Endothelial cell of umbilical vein (primary cell): Measurements from ENCODE around the gene PRSS3. TPM values are rescaled to one million over a fixed set of nuclear protein-coding genes. Genes with fewer than 3 reads are reported as not detected.
"Not testable (repeated sequence)": the region's sequence is repeated elsewhere in the genome, so short reads cannot be mapped to it uniquely, and the experiment has no call there.

Experiments used
- BruUV-seq: library from RNA; stranded (reverse); fragments of 400-500 nt; replicated peaks from 2 replicates; lab custom pipeline; 2021; lab: Mats Ljungman, UMichigan
- CTCF ChIA-PET: fragments of 300-600, 350-600 bp; sonication (Branson Sonifier 250); formaldehyde crosslinking; loops from one replicate; lab custom pipeline; 2021; ENCODE audit warnings: antibody characterized with exemption, inconsistent platforms; lab: Charles Lee
- POLR2A ChIA-PET: fragments of 300-600, 350-600 bp; sonication (Branson Sonifier 250); formaldehyde crosslinking; loops from one replicate; lab custom pipeline; 2021; ENCODE audit warnings: antibody characterized with exemption, inconsistent platforms; lab: Charles Lee
- DNase-seq: peaks from one replicate; pipeline ENCODE4 v3.0.0-alpha.2; 2011; ENCODE audit warnings: low read depth, low spot score
- FAIRE-seq: peaks from 2 replicates; lab custom pipeline; 2011; peaks lifted over from hg19 to GRCh38; lab: Jason Lieb, UNC
- H2AFZ ChIP-seq: 2 replicates; pipeline ENCODE4 v1.6.0; 2012; ENCODE audit warnings: low read depth, low read length, control low read depth, inconsistent platforms
- H3K27ac ChIP-seq: 2 replicates; pipeline ENCODE4 v1.5.1; 2011; ENCODE audit warnings: low read depth, mild to moderate bottlenecking, control low read depth, low read length, moderate library complexity; ENCODE audit not compliant: insufficient read depth
- H3K27me3 ChIP-seq, 2 experiments: 2 replicates each; pipeline versions ENCODE4 v1.6.0 to v1.6.1; 2011; ENCODE audit warnings: low read length in 2 of 2, mixed read lengths in 1 of 2; ENCODE audit not compliant: control insufficient read depth in 2 of 2, insufficient read depth in 2 of 2
- H3K36me3 ChIP-seq, 2 experiments: 2 replicates in 1 of 2; 3 replicates in 1 of 2; pipeline ENCODE4 v1.5.1; 2011; ENCODE audit warnings: low read length in 2 of 2, mild to moderate bottlenecking in 1 of 2, moderate library complexity in 1 of 2; ENCODE audit not compliant: control insufficient read depth in 2 of 2, insufficient read depth in 2 of 2; ENCODE audit errors: extremely low read depth in 1 of 2
- H3K4me1 ChIP-seq: 3 replicates; pipeline ENCODE4 v1.5.1; 2011; ENCODE audit warnings: mild to moderate bottlenecking, low read length; ENCODE audit not compliant: control insufficient read depth, insufficient read depth; ENCODE audit errors: extremely low read depth
- H3K4me2 ChIP-seq: 2 replicates; pipeline ENCODE4 v1.6.1; 2011; ENCODE audit warnings: low read length, control low read depth, mixed read lengths; ENCODE audit not compliant: insufficient read depth
- H3K4me3 ChIP-seq, 3 experiments: fragments of 200-600 bp in 1 of 3; sonication (generic), shearing (Covaris generic) in 1 of 3; replicated peaks in 1 of 3; 2 replicates each; pipeline ENCODE4 v1.5.1; 2011 to 2016; ENCODE audit warnings: control low read depth in 3 of 3, low read length in 3 of 3, mild to moderate bottlenecking in 2 of 3, inconsistent platforms in 1 of 3, low read depth in 1 of 3, moderate library complexity in 1 of 3; ENCODE audit not compliant: insufficient read depth in 1 of 3
- H3K79me2 ChIP-seq: 2 replicates; pipeline ENCODE4 v1.6.0; 2012; ENCODE audit warnings: low read length, inconsistent platforms; ENCODE audit not compliant: control insufficient read depth, insufficient read depth
- H3K9ac ChIP-seq: replicated peaks from 2 replicates; pipeline ENCODE3; 2011; ENCODE audit warnings: low read length, control low read depth; ENCODE audit not compliant: insufficient read depth; ENCODE audit errors: extremely low read depth
- H3K9me1 ChIP-seq: replicated peaks from 3 replicates; pipeline ENCODE4 v1.6.0; 2011; ENCODE audit warnings: mild to moderate bottlenecking, low read length; ENCODE audit not compliant: control insufficient read depth, insufficient read depth; ENCODE audit errors: extremely low read depth
- H3K9me3 ChIP-seq: replicated peaks from 2 replicates; pipeline ENCODE4 v1.5.1; 2012; ENCODE audit warnings: low read length, inconsistent platforms; ENCODE audit not compliant: control insufficient read depth, insufficient read depth
- H4K20me1 ChIP-seq: replicated peaks from 2 replicates; pipeline ENCODE3; 2011; ENCODE audit warnings: mild to moderate bottlenecking, low read length; ENCODE audit not compliant: control insufficient read depth, insufficient read depth; ENCODE audit errors: extremely low read depth
- EZH2 ChIP-seq: IDR thresholded peaks from 2 replicates; pipeline ENCODE4 v1.6.1; 2012; ENCODE audit warnings: borderline replicate concordance, low read depth, mild to moderate bottlenecking, moderate library complexity, low read length, inconsistent platforms; ENCODE audit not compliant: severe bottlenecking
- GATA2 ChIP-seq: IDR thresholded peaks from 2 replicates; pipeline ENCODE4 v1.7.0; 2011; ENCODE audit warnings: low read depth, mild to moderate bottlenecking, moderate library complexity, mixed read lengths, low read length; ENCODE audit not compliant: insufficient read length, insufficient read depth
- MAX ChIP-seq: IDR thresholded peaks from 2 replicates; pipeline ENCODE4 v1.6.1; 2011; ENCODE audit not compliant: insufficient read depth, insufficient read length
- MYC ChIP-seq: IDR thresholded peaks from one replicate; pipeline ENCODE4 v1.6.1; 2011; ENCODE audit warnings: mild to moderate bottlenecking, low read depth, low read length
- POLR2AphosphoS5 ChIP-seq: IDR thresholded peaks from 2 replicates; pipeline ENCODE4 v1.6.1; 2012; ENCODE audit warnings: low read depth, mild to moderate bottlenecking, control low read depth, low read length, moderate library complexity; ENCODE audit not compliant: insufficient read depth
- dilution Hi-C: fragments of 300-500 bp; cut with MboI; formaldehyde crosslinking; loops from one replicate; pipeline ENCODE4 v1.15.0; 2019; ENCODE audit warnings: low sequenced_read_pairs; ENCODE audit not compliant: extremely low pct_ligation_motif_present
- intact Hi-C: fragments of 100-400 bp; cut with micrococcal nuclease; formaldehyde crosslinking; loops from one replicate; pipeline ENCODE4 v1.10.0; 2022
- polyA plus RNA-seq, 4 experiments: library from polyadenylated mRNA; depleted of rRNA in 3 of 4; stranded (reverse) in 3 of 4; unstranded in 1 of 4; fragments of >200 nt; gene quantifications; 2 replicates each; pipeline versions ENCODE4 v1.2.1 to v1.2.3, GENCODE V29; 2011 to 2012; ENCODE audit warnings: missing spikeins in 1 of 4
- total RNA-seq: library from RNA; stranded (reverse); gene quantifications from 2 replicates; pipeline ENCODE4 v1.2.3, GENCODE V29; 2021

The PRSS3 gene
- total and polyA plus RNA-seq, 2 donors (not counting 3 experiments of a cell fraction or from before 2014, with no cell fraction given): 3.7 to 4.4 TPM

- BruUV-seq: TSS peak; percentile 1
- Histone ChIP-seq H3K9ac (no peak overlapping the region), H3K27me3 (no peaks in the 10 kb centered on the region), H3K4me3 (no peak overlapping the region), H3K9me1 (no peaks in the 10 kb centered on the region), H4K20me1 (peaks cover 8% of the 10 kb centered on the region), H3K4me2 (no peak overlapping the region), H2AFZ (no peak overlapping the region), H3K36me3 (no peaks in the 10 kb centered on the region), H3K79me2 (peaks cover 97% of the 10 kb centered on the region), H3K4me1 (peaks cover 3% of the 10 kb centered on the region), H3K9me3 (no peaks in the 10 kb centered on the region), H3K27ac (no peak overlapping the region)
- dilution Hi-C loops (no loop called here), intact Hi-C loops (no loop called here)
- TF ChIP-seq MYC (no peak), GATA2 (no peak), POLR2AphosphoS5 (no peak)
- FAIRE-seq (no peak), DNase-seq (no peak)
- POLR2A ChIA-PET: no interaction called here
- CTCF ChIA-PET: interaction anchor here (1.0 to 3.1 kb wide), 7 partner anchors 8 to 219 kb away, joined by 3 to 15 read pairs (median 5); no protein-coding TSS in a partner anchor
These were observed 48.1 kb downstream of the PRSS3 start for GRCh38 chr9:33843312-33843961.

DNA sequence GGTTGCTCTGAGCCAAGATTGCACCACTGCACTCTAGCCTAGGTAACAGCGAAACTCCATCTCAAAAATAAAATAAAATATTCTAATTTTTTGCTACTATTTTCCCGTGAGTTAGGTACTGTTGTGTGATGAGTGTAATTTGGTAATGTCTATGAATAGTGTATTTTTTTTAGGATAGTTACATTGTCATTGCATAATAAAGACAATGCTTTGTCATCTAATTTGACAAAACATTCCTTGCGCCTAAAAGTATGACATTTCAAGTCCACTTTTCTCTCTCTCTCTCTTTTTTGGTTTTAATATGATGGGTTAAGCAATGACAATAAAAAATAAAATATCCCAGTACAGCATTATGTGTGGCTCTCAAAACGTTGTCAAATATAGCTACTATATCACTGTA lies 50.9 kb downstream of the PRSS3 start:
- Histone ChIP-seq H3K27me3 (no peaks in the 10 kb centered on the region), H3K4me2 (no peak overlapping the region), H3K27ac (no peak overlapping the region), H3K9ac (no peak overlapping the region), H3K9me1 (no peaks in the 10 kb centered on the region), H4K20me1 (peaks cover 8% of the 10 kb centered on the region), H3K4me1 (peaks cover 13% of the 10 kb centered on the region), H2AFZ (no peak overlapping the region), H3K36me3 (no peaks in the 10 kb centered on the region), H3K79me2 (peaks cover 96% of the 10 kb centered on the region), H3K4me3 (no peak overlapping the region), H3K9me3 (no peaks in the 10 kb centered on the region)
- intact Hi-C loops: no loop called here
- no peak for FAIRE-seq
- no peak for DNase-seq
- CTCF ChIA-PET: no interaction called here
- POLR2A ChIA-PET: no interaction called here
- BruUV-seq: no TSS peak
- TF ChIP-seq MYC (no peak), GATA2 (no peak), POLR2AphosphoS5 (no peak), MAX (no peak), EZH2 (no peak)
- dilution Hi-C loops: no loop called here

GRCh38 chr9:33847894-33848205 lies 52.5 kb downstream of the PRSS3 start:
- Histone ChIP-seq H3K4me1 (peaks cover 22% of the 10 kb centered on the region), H3K79me2 (peaks cover 96% of the 10 kb centered on the region)
- FAIRE-seq, H2AFZ ChIP-seq, H3K9me1 ChIP-seq, H3K27ac ChIP-seq, H3K4me2 ChIP-seq, H3K9ac ChIP-seq, H3K4me3 ChIP-seq, intact Hi-C loops, DNase-seq, dilution Hi-C loops, POLR2A ChIA-PET, H3K27me3 ChIP-seq, H3K36me3 ChIP-seq, H4K20me1 ChIP-seq, BruUV-seq, H3K9me3 ChIP-seq: not testable (repeated sequence)
- CTCF ChIA-PET: interaction anchor here (2.0 kb wide), 2 partner anchors 34 to 110 kb away, joined by 5 to 6 read pairs; no protein-coding TSS in a partner anchor
